B cell (primary cell): Measurements from ENCODE around the gene BIK. TPM values are rescaled to one million over a fixed set of nuclear protein-coding genes. Genes with fewer than 3 reads are reported as not detected.

Experiments used
- ATAC-seq: fragments of 200-7000 bp; cut with Tn5 transposase; one replicate; pipeline ENCODE4 v1.10.0; 2021; ENCODE audit warnings: low read depth, mild to moderate bottlenecking, moderate number of reproducible peaks, moderate library complexity
- CTCF ChIA-PET: fragments of 350-600 bp; sonication (Branson Sonifier 250); formaldehyde crosslinking; loops from one replicate; lab custom pipeline; 2021; ENCODE audit warnings: antibody characterized with exemption, inconsistent platforms; lab: Charles Lee
- POLR2A ChIA-PET: fragments of 350-600 bp; sonication (Branson Sonifier 250); formaldehyde crosslinking; loops from one replicate; lab custom pipeline; 2021; ENCODE audit warnings: antibody characterized with exemption; lab: Charles Lee
- DNase-seq: peaks from one replicate; pipeline ENCODE4 v3.0.0; 2013
- H2AFZ ChIP-seq: 2 replicates; pipeline ENCODE4 v1.6.1; 2012; ENCODE audit warnings: mild to moderate bottlenecking, low read depth, low read length; ENCODE audit not compliant: insufficient read depth, poor library complexity, severe bottlenecking
- H3K27ac ChIP-seq, 2 donors: 1 replicate in 1 of 2; 2 replicates in 1 of 2; pipeline ENCODE4 v1.5.1; 2012 to 2013; ENCODE audit warnings: low read length in 2 of 2, mild to moderate bottlenecking in 2 of 2, moderate library complexity in 1 of 2
- H3K27me3 ChIP-seq, 4 experiments: fragments of 200-600 bp in 1 of 4; sonication (generic) in 1 of 4; replicated peaks in 1 of 4; 1 replicate in 2 of 4; 2 replicates in 2 of 4; pipeline versions ENCODE4 v1.6.1 to v1.7.0; 2013 to 2016; ENCODE audit warnings: low read length in 3 of 4, mild to moderate bottlenecking in 2 of 4, mixed read lengths in 1 of 4, moderate library complexity in 1 of 4; ENCODE audit not compliant: insufficient read depth in 4 of 4, control insufficient read depth in 3 of 4; ENCODE audit errors: control extremely low read depth in 1 of 4
- H3K36me3 ChIP-seq, 2 experiments: replicated peaks in 1 of 2; 1 replicate in 1 of 2; 2 replicates in 1 of 2; pipeline versions ENCODE4 v1.6.1 to v1.7.1; 2013; ENCODE audit warnings: low read length in 1 of 2; ENCODE audit not compliant: insufficient read depth in 2 of 2, control insufficient read depth in 1 of 2; ENCODE audit errors: control extremely low read depth in 1 of 2, extremely low read depth in 1 of 2
- H3K4me1 ChIP-seq, 2 donors: fragments of 200-600 bp in 1 of 2; sonication (generic) in 1 of 2; 1 replicate in 1 of 2; 2 replicates in 1 of 2; pipeline versions ENCODE4 v1.5.1 to v1.6.1; 2013 to 2017; ENCODE audit warnings: low read length in 2 of 2; ENCODE audit not compliant: control insufficient read depth in 2 of 2, insufficient read depth in 2 of 2
- H3K4me2 ChIP-seq: replicated peaks from 2 replicates; pipeline ENCODE3; 2012; ENCODE audit warnings: mild to moderate bottlenecking, low read depth, low read length; ENCODE audit not compliant: poor library complexity, severe bottlenecking
- H3K4me3 ChIP-seq, 5 experiments: fragments of 200-600 bp in 1 of 5; sonication (generic) in 1 of 5; 1 replicate in 3 of 5; 2 replicates in 2 of 5; pipeline versions ENCODE4 v1.5.1 to v1.7.0; 2011 to 2016; ENCODE audit warnings: low read length in 4 of 5, mild to moderate bottlenecking in 4 of 5, low read depth in 2 of 5, control low read depth in 1 of 5, moderate library complexity in 1 of 5; ENCODE audit not compliant: insufficient read depth in 1 of 5; ENCODE audit errors: control extremely low read depth in 1 of 5, extremely low read depth in 1 of 5
- H3K79me2 ChIP-seq: fragments of 200-600 bp; sonication (generic); one replicate; pipeline ENCODE4 v1.6.0; 2016; ENCODE audit warnings: low read length; ENCODE audit not compliant: control insufficient read depth, insufficient read depth
- H3K9ac ChIP-seq: fragments of 200-600 bp; sonication (generic); 2 replicates; pipeline ENCODE4 v1.6.1; 2017; ENCODE audit warnings: mild to moderate bottlenecking, low read length, moderate library complexity
- H3K9me3 ChIP-seq, 3 donors: one replicate each; pipeline versions ENCODE4 v1.6.1 to v1.7.1; 2013; ENCODE audit warnings: low read length in 2 of 3; ENCODE audit not compliant: control insufficient read depth in 2 of 3, insufficient read depth in 1 of 3; ENCODE audit errors: control extremely low read depth in 1 of 3
- H4K20me1 ChIP-seq: 2 replicates; pipeline ENCODE4 v1.6.0; 2012; ENCODE audit warnings: mild to moderate bottlenecking, low read length; ENCODE audit not compliant: insufficient read depth, control insufficient read depth, poor library complexity, severe bottlenecking
- H3K27ac Mint-ChIP-seq: one replicate; pipeline ENCODE4 v1.8.0; 2021; ENCODE audit warnings: mixed read lengths
- H3K27me3 Mint-ChIP-seq: one replicate; pipeline ENCODE4 v1.8.0; 2021; ENCODE audit warnings: mixed read lengths
- H3K4me1 Mint-ChIP-seq: one replicate; pipeline ENCODE4 v1.8.0; 2021; ENCODE audit warnings: mixed read lengths
- H3K4me3 Mint-ChIP-seq: one replicate; pipeline ENCODE4 v1.8.0; 2021; ENCODE audit warnings: mixed read lengths
- H3K9me3 Mint-ChIP-seq: one replicate; pipeline ENCODE4 v1.8.0; 2022; ENCODE audit warnings: mixed read lengths; ENCODE audit not compliant: insufficient read depth
- CTCF ChIP-seq: fragments of 200-600 bp; IDR thresholded peaks from one replicate; pipeline ENCODE4 v1.8.0; 2022; ENCODE audit warnings: antibody characterized with exemption, mild to moderate bottlenecking
- EZH2 ChIP-seq: IDR thresholded peaks from 2 replicates; pipeline ENCODE4 v1.6.1; 2012; ENCODE audit warnings: borderline replicate concordance, low read depth, mild to moderate bottlenecking, moderate library complexity, low read length; ENCODE audit not compliant: insufficient read depth, poor library complexity, severe bottlenecking
- WGBS: methylation state at CpG from one replicate; pipeline ENCODE4 v1.1.5; 2013; ENCODE audit warnings: missing lambda C conversion rate; ENCODE audit not compliant: insufficient coverage; 5-methylcytosine and 5-hydroxymethylcytosine counted together
- intact Hi-C: fragments of 100-400 bp; cut with micrococcal nuclease; formaldehyde crosslinking; loops from one replicate; pipeline ENCODE4 v1.10.0; 2022
- polyA plus RNA-seq: library from polyadenylated mRNA; depleted of rRNA; stranded (reverse); fragments of >200 nt; gene quantifications from 2 replicates; pipeline ENCODE4 v1.2.3, GENCODE V29; 2012
- total RNA-seq, 2 donors: library from RNA; stranded (reverse); fragments of 120-200 nt in 1 of 2; gene quantifications; 1 replicate in 1 of 2; 2 replicates in 1 of 2; pipeline versions ENCODE4 v1.2.3 to v1.2.4, GENCODE V29; 2013 to 2022

The BIK gene
- total and polyA plus RNA-seq, 2 donors (not counting 1 experiment from before 2014, with no cell fraction given), result 1.3 to 2.7 TPM

- ATAC-seq (peak; percentile 47), DNase-seq (peak; percentile 46)
- peaks cover 0 to 16% of the 10 kb centered on the region in 2 experiments for H3K36me3 ChIP-seq
- ChIA-PET CTCF (interaction anchor here (0.7 to 1.1 kb wide), 2 partner anchors 12 to 18 kb away, joined by 3 to 5 read pairs; partner anchors contain the start of gene BIK), POLR2A (no interaction called here)
- Mint-ChIP-seq H3K4me3 (no peak overlapping the region), H3K9me3 (no peaks in the 10 kb centered on the region), H3K27ac (no peak overlapping the region), H3K27me3 (no peaks in the 10 kb centered on the region), H3K4me1 (peaks cover 10% of the 10 kb centered on the region)
- H3K4me2 ChIP-seq, result peak overlapping the region; percentile 14
- peaks cover 24 to 29% of the 10 kb centered on the region in 2 donors for H3K4me1 ChIP-seq
- peaks cover 0 to 32% (median 11%) of the 10 kb centered on the region in 4 experiments for H3K27me3 ChIP-seq
- H3K27ac ChIP-seq, result no peak overlapping the region
- H4K20me1 ChIP-seq, result peaks cover 29% of the 10 kb centered on the region
- WGBS, result 36% methylated on average over 19 of the region's 20 CpGs
- no peak overlapping the region for H3K4me3 ChIP-seq
- H3K79me2 ChIP-seq, result no peaks in the 10 kb centered on the region
- TF ChIP-seq CTCF, result no peak
- TF ChIP-seq EZH2, result no peak
- intact Hi-C loops, result no loop called here
- H3K9me3 ChIP-seq, result peaks cover 0 to 7% (median 0%) of the 10 kb centered on the region in 3 donors
- H2AFZ ChIP-seq, result no peak overlapping the region
- no peak overlapping the region for H3K9ac ChIP-seq
These were observed 18.4 kb downstream of the BIK start for GRCh38 chr22:43128928-43129424.
